B cell (primary cell): ENCODE data around the gene TBC1D4.

ENCODE experiments used
- CTCF ChIP-seq: fragments of 200-600 bp; IDR thresholded peaks from one replicate; pipeline ENCODE4 v1.8.0; 2022; ENCODE audit warnings: antibody characterized with exemption, mild to moderate bottlenecking
- EZH2 ChIP-seq: IDR thresholded peaks from 2 replicates; pipeline ENCODE4 v1.6.1; 2012; ENCODE audit warnings: borderline replicate concordance, low read depth, mild to moderate bottlenecking, moderate library complexity, low read length; ENCODE audit not compliant: insufficient read depth, poor library complexity, severe bottlenecking

- no peak for TF ChIP-seq CTCF
- TF ChIP-seq EZH2 = no peak
These were observed 108.0 kb downstream of the TBC1D4 start for GRCh38 chr13:75373988-75374387.
